Esophagus (tissue), 2 donors: ENCODE results near the gene DAB2IP. TPM values are rescaled to one million over a fixed set of nuclear protein-coding genes. Genes with fewer than 3 reads are reported as not detected.

Experiments
- H3K27ac ChIP-seq, 2 donors: one replicate each; pipeline ENCODE4 v1.5.1; 2013; ENCODE audit warnings: low read depth in 2 of 2, mild to moderate bottlenecking in 2 of 2, inconsistent platforms in 1 of 2, low read length in 1 of 2, moderate library complexity in 1 of 2
- H3K27me3 ChIP-seq, 2 donors: one replicate each; pipeline ENCODE4 v1.6.1; 2013; ENCODE audit warnings: low read length in 2 of 2, control low read depth in 1 of 2, mild to moderate bottlenecking in 1 of 2; ENCODE audit not compliant: insufficient read depth in 2 of 2, control insufficient read depth in 1 of 2
- H3K36me3 ChIP-seq, 2 donors: one replicate each; pipeline ENCODE4 v1.6.1; 2013; ENCODE audit warnings: low read length in 1 of 2; ENCODE audit not compliant: control insufficient read depth in 2 of 2, insufficient read depth in 2 of 2
- H3K4me1 ChIP-seq, 2 donors: one replicate each; pipeline ENCODE4 v1.6.1; 2013; ENCODE audit warnings: low read length in 1 of 2; ENCODE audit not compliant: control insufficient read depth in 2 of 2, insufficient read depth in 2 of 2
- H3K4me3 ChIP-seq, 2 donors: one replicate each; pipeline ENCODE4 v1.5.1; 2013; ENCODE audit warnings: low read length in 2 of 2, mild to moderate bottlenecking in 2 of 2, low read depth in 1 of 2, moderate library complexity in 1 of 2
- H3K9me3 ChIP-seq, 2 donors: one replicate each; pipeline ENCODE4 v1.6.1; 2013; ENCODE audit warnings: mild to moderate bottlenecking in 2 of 2, low read depth in 1 of 2, low read length in 1 of 2, moderate library complexity in 1 of 2; ENCODE audit not compliant: control insufficient read depth in 2 of 2, insufficient read depth in 1 of 2
- WGBS, 2 donors: extraction: QIAGEN DNeasy Blood & Tissue Kit; methylation state at CpG; one replicate each; pipeline ENCODE4 v1.1.7; 2013; 5-methylcytosine and 5-hydroxymethylcytosine counted together
- polyA plus RNA-seq, 2 donors: library from polyadenylated mRNA; stranded (reverse); fragments of 200-250 nt; gene quantifications; one replicate each; pipeline ENCODE4 v1.2.3, GENCODE V29; 2013
- donor health status: healthy with polysubstance abuse.
- donor health status: Bipolar disorder and iron deficiency.

DAB2IP gene
- 10 to 100 TPM; 16.7 to 26.4 TPM for polyA plus RNA-seq

DNA sequence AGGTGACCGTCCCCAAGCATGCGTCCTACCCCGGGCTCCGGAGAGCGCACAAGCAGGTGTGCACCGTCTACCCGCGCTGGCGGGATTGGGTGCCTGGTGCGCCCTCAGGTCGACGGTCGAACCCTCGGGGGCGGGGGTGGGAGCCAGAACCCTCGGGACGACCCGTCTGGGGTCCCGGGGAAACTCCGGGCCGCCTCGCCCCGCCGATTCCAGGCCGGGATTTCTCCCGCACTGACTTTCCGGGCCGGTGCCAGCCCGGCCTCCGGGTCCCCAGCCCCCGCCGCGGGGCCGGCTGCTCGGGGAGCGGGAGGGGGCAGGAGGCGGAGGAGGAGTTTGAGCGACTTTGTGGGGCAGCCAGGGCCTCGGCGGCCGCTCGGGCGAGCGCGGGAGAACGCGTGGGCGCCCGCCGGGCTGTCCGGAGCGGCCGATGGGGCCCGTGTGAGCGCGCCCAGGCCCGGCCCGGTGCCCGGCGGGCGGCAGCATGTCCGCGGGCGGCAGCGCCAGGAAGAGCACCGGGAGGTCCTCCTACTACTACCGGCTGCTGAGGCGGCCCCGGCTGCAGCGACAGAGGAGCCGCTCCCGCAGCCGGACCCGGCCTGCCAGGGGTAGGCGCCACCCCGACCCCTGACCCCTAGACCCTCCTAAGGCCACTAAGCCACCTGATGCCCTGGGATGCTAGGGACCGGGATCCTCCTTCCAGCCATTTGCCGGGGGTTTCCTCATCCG lies at the start of gene DAB2IP:
TSS of gene DAB2IP (plus strand) at position 340 of the 726 bp plus-strand sequence. CDS start at position 482, 142 bp downstream.
- Histone ChIP-seq H3K4me3 (peak within 1 kb of the TSS; percentile 45 to 48), H3K27me3 (no peaks in the 10 kb centered on the region), H3K9me3 (no peaks in the 10 kb centered on the region), H3K4me1 (peaks cover 11 to 15% of the 10 kb centered on the region in 2 donors), H3K36me3 (no peaks in the 10 kb centered on the region), H3K27ac (peak within 1 kb of the TSS in 1 of 2 donors; percentile 62)
- WGBS, 2 donors: 1% methylated on average over 57 to 79 of the region's 79 CpGs

DNA sequence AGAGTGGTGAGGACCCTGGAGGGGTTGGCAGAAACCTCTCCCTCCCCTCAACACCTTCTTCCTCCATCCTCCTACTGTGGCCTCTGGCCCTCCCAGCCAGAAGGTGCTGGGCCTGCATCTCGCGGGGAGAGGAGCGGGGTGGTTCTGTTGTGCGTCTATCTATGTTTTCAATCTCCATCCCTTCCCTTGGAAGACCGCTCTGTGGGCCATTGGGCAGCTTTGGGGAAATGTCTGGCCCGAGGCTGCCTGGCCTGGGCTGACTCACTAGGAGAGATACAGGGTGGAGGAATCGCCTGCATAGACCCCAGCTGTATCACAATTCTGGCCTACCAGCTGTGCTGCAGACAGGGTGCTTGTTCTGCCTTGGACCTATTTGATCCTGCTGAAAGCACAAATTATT lies 48.4 kb upstream of the DAB2IP start:
- 92 to 97% methylated on average over 7 of the region's 7 CpGs for WGBS, 2 donors
- Histone ChIP-seq H3K4me1 (peaks cover 6% of the 10 kb centered on the region in 2 donors), H3K9me3 (no peaks in the 10 kb centered on the region), H3K27ac (no peak overlapping the region), H3K4me3 (no peak overlapping the region), H3K36me3 (no peaks in the 10 kb centered on the region), H3K27me3 (no peaks in the 10 kb centered on the region)

DNA sequence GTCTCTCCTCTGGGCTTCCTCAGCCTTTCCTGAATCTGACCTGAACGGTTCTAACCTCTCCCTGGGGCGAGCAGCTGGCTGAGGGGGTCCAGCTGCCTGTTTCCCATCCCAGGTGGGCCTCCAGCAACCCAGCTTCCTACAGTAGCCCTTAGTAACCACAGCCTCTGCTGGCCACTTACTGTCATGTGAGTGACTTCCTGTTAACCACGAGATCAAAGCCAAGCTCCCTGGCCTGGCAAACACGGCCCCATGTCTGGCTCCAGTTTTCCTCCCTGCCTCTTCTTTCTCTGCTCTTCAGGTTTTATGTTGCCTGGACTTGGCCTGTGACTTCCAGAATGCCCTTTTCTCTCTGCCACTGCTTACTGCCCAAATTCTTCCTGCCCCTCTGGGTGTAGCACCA lies 47.2 kb upstream of the DAB2IP start:
- H3K4me1 ChIP-seq: peaks cover 4 to 9% of the 10 kb centered on the region in 2 donors
- H3K27ac ChIP-seq: no peak overlapping the region
- no peaks in the 10 kb centered on the region for H3K27me3 ChIP-seq

DNA sequence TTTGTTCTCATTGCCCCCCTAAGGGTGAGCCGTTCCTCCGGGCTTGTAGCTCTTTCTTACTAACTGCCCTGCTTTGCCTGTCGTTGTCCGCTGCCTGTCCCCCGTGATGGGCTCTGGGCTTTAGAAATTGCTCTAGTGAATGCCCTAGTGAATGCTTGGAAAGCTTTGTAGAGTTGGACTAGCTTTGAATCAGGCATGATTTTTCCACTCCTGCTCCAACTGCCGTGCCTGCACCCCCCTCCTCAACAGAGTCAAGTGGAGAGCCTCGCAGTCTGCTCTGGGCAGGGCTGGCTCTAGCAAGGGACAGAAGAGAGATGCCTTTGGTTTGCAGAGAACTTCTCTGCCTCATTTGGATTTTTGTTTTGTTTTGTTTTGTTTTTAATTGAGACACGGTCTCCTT lies 46.8 kb upstream of the DAB2IP start:
- H3K4me3 ChIP-seq: no peak overlapping the region
- H3K9me3 ChIP-seq: no peaks in the 10 kb centered on the region
- no peaks in the 10 kb centered on the region for H3K36me3 ChIP-seq
- H3K4me1 ChIP-seq: peaks cover 5 to 12% of the 10 kb centered on the region in 2 donors
- WGBS, 2 donors: 90 to 92% methylated on average over 8 of the region's 8 CpGs
- no peaks in the 10 kb centered on the region for H3K27me3 ChIP-seq
- no peak overlapping the region for H3K27ac ChIP-seq

More for the DNA sequence above, 47.2 kb upstream of the DAB2IP start:
- H3K9me3 ChIP-seq: no peaks in the 10 kb centered on the region
- H3K36me3 ChIP-seq: no peaks in the 10 kb centered on the region
- 41 to 46% methylated on average over 4 of the region's 4 CpGs for WGBS, 2 donors
- no peak overlapping the region for H3K4me3 ChIP-seq

DNA sequence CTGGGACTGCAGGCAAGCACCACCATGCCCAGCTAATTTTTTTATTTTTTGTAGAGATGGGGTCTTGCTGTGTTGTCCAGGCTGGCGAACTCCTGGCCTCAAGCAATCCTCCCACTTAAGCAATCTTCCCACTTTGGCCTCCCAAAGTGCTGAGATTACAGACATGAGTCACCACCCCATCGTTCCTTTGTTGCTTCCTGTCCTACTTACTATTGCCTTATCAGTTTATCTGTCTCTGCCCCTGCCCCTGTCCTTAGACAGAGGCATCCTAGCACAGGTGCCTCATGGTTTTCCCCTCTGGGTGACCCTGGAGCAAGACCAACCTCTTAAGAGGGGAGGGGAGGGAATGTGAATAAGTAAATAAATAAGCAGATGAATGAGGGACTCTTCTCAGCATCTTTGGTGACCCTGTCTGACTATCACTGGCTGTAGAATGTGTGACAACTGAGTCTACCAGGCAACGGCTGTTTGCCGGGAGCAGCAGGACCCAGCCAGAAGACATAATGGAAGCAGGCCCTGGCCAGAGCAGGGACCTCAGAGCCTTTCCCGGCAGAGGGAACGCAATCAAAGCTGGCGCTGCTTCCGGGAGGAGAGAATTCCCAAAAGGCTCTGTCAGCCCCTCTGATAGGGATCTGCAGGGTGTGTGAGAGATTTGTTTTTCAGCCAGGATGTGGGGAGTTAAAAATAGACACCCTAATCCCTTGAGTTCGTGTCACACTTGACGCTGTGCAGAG lies 43.8 kb upstream of the DAB2IP start:
- Histone ChIP-seq H3K9me3 (no peaks in the 10 kb centered on the region), H3K27ac (peak overlapping the region in 1 of 2 donors; percentile 54), H3K4me1 (peaks cover 7 to 10% of the 10 kb centered on the region in 2 donors), H3K27me3 (no peaks in the 10 kb centered on the region), H3K36me3 (no peaks in the 10 kb centered on the region), H3K4me3 (no peak overlapping the region)
- 49 to 61% methylated on average over 10 of the region's 10 CpGs for WGBS, 2 donors

DNA sequence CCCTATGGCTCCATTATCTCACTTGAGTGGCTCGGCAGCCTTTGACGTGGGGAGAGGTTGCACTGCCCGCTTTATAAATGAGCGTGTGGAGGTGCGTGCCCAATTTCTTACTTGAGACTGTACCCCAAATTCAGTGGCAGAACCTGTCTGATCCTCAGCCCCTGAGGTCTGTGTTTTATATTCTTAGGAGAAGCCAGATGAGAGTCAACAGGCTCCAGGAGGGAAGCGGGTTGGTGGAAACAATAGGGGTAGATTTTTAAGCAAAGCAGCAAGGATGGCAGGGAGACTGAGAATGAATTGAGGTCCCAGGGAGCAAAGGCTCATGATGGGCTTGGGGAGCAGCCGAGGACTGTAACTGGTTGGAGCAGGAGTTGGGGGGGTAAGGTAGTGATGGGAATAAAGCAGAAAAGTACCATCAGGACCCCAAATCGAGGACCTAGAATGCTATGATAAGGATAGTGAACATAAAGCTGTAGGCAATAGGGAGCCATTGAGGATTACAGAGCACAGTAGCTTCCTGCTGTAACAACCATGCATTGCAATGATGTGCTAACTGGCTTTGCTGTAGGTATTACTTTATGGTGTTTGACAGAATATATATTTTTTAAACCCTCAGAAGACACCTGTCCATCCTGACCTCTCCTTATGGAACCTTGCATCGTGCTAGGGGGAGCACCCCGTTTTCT lies 43.1 kb upstream of the DAB2IP start:
- H3K27me3 ChIP-seq: no peaks in the 10 kb centered on the region
- H3K36me3 ChIP-seq: no peaks in the 10 kb centered on the region
- H3K27ac ChIP-seq: no peak overlapping the region
- 77 to 80% methylated on average over 10 of the region's 10 CpGs for WGBS, 2 donors
- H3K9me3 ChIP-seq: no peaks in the 10 kb centered on the region
- H3K4me1 ChIP-seq: peaks cover 10% of the 10 kb centered on the region in 2 donors
- H3K4me3 ChIP-seq: no peak overlapping the region

DNA sequence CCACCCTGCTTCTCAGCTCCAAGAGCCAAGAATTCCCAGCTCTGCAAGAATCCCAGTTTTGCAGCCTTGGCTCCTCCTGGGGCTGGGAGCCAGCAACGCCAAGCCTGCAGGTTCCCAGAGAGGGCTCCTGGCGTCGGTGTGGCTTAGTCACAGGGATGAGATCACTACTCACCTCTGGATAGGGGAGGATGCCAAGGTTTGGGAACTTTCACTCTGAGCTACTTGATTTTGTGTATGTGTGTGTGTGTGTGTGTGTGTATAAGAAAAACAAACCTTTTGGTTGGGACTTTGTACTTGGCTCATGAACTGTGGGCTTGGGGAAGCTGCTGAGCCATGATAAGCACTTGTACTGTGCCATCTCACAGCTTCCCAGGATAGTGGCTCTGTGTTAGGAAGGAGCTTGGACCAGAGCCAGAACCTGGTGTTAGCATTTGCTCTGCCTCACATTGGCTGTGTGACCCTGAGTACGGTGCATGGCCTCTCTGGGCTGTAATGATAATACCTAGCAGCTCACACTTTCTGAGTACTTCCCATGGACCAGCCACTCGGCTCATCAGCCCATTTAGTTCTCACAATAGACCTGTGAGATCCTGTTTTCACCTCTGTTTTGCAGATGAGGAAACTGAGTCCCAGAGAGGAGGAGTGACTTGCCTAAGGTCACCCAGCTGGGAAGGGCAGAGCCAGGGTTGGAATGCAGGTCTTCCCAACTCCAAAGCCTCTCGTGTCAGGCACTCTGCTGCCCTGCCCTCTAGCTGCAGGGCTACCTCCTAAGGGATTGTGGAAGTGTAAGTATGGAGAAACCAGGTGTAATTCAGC lies 41.4 kb upstream of the DAB2IP start:
- peaks cover 6 to 10% of the 10 kb centered on the region in 2 donors for H3K4me1 ChIP-seq
- H3K27ac ChIP-seq: peak overlapping the region; percentile 30 to 53

DNA sequence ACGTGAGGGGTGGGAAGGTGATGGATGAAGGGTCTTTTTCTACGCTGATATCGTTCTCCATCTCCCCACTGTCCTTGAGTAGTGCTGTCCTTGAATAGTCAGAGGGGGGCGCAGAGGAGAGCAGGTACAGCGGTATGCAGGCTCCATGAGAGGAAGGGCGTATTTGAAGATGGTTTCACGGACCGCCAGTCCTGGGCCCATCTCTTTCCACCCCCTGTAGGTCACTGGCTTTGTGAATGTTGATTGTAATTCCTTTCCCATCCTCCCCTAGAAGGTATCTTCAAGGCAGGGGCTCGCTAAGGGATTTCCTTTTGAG lies 40.8 kb upstream of the DAB2IP start:
- WGBS, 2 donors: 87 to 88% methylated on average over 9 of the region's 9 CpGs
- Histone ChIP-seq H3K36me3 (no peaks in the 10 kb centered on the region), H3K4me3 (no peak overlapping the region), H3K27ac (no peak overlapping the region), H3K4me1 (peaks cover 6 to 10% of the 10 kb centered on the region in 2 donors), H3K9me3 (no peaks in the 10 kb centered on the region), H3K27me3 (no peaks in the 10 kb centered on the region)

More for the DNA sequence above, 41.4 kb upstream of the DAB2IP start:
- Histone ChIP-seq H3K4me3 (no peak overlapping the region), H3K27me3 (no peaks in the 10 kb centered on the region), H3K36me3 (no peaks in the 10 kb centered on the region), H3K9me3 (no peaks in the 10 kb centered on the region)
- 42 to 43% methylated on average over 6 of the region's 6 CpGs for WGBS, 2 donors

DNA sequence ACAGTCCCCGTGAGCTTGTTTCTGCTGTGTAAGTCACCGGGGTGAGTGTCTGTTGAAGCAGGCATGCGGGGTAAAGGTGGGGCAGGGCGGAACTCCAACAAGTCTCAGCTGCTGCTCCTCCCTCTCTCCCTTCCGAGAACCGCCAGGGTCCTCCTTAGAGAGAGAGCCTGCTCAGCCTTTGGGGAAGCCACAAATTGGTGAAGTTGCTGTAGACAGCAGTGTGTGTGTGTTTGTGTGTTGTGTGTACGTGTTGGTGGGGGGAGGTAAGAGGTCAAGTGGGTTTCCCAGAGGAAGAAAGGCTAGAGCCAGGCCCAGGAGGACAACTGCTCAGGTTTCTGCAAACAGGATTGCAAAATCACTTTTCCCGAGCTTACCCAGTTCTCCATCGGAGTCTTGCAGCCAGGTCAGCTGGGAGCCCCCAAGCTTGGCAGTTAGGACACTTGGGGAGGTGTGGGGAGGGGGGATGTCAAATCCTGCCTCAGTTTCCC lies 38.9 kb upstream of the DAB2IP start:
- H3K36me3 ChIP-seq: no peaks in the 10 kb centered on the region
- H3K4me1 ChIP-seq: peaks cover 6 to 10% of the 10 kb centered on the region in 2 donors
- H3K9me3 ChIP-seq: no peaks in the 10 kb centered on the region
- no peaks in the 10 kb centered on the region for H3K27me3 ChIP-seq
- H3K27ac ChIP-seq: peak overlapping the region; percentile 39 to 81
- 15 to 22% methylated on average over 9 of the region's 9 CpGs for WGBS, 2 donors
- no peak overlapping the region for H3K4me3 ChIP-seq
